AG20443 (cell line): Measurements from ENCODE around the gene LDHAL6B.

Source experiments
- DNase-seq: peaks from one replicate; pipeline ENCODE4 v3.0.0; 2012; ENCODE audit warnings: low spot score, mixed read lengths

Gene LDHAL6B

DNA sequence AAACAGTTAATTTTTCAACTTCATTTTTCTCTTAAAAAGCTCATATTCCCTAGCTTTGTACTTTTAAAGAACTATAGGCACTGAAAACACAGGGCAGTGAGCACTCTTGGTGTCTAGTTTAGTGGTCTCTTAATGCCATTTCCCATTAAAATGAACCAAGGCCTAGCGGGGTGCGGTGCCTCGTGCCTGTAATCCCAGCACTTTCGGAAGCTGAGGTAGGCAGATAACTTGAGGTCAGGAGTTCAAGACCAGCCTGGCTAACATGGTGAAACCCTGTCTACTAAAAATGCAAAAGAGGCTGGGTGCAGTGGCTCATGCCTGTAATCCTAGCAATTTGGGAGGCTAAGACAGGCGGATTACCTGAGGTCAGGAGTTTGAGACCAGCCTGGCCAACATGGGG is 45.5 kb downstream of the LDHAL6B start:
- no peak for DNase-seq

DNA sequence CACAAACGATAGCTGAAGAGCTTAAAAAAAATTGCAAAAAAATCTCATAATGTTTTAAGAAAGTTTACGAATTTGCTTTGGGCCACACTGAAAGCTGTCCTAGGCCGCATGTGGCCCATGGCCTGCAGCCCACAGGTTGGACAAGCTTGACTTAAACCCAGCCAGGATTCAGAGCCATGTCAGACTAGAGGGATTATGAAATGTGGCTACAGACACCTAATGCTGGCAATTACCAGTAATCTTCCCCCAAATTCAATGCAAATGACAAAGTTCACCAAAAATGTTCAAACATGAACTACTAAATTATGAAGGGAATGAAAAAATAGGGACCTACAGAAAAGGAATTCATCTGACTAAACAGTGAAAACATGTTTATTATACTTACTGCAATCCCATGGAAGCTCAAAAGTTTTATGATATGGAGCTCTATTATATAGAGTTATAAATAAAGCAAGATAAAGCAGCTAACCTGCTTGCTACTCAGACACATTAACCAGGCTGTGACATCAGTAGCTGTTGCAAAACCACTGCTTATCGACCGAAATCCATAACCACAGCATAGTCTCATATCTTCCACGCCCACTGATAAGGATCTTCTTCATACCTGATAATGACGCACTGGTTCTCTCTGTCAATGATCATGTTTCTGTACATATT is 49.2 kb downstream of the LDHAL6B start:
- DNase-seq: no peak

DNA sequence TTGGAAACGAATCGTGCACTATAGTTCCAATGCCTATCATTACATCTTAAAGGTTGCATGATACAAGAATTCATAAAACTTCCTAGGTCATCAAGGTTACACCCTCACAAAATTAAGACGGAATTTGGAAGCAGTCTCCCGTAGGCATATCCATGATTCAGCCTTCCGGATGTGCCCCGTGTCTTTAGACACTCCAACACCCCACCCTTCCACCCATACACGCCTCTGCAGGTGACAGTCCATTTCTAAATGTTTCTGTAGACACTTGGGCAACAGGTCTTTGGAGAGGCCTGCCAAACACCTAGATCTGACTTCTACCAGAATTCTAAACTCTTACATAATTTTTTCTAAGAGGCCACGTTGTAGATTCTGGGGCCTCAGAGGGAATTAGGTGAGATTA is 49.8 kb downstream of the LDHAL6B start:
- no peak for DNase-seq

- DNase-seq: no peak
Measured at GRCh38 chr15:59257140-59257539, 50.5 kb downstream of the LDHAL6B start.
